HepG2 (cell line): ENCODE results near the gene COL9A3. TPM values are rescaled to one million over a fixed set of nuclear protein-coding genes. Genes with fewer than 3 reads are reported as not detected.

Experiments used
- ARNTL ChIP-seq: sonication (generic); formaldehyde crosslinking; IDR thresholded peaks from 2 replicates; pipeline ENCODE4 v1.4.0; 2020; ENCODE audit warnings: mild to moderate bottlenecking, missing genetic modification reagents
- CC2D1A ChIP-seq: sonication (generic); formaldehyde crosslinking; IDR thresholded peaks from 2 replicates; pipeline ENCODE4 v1.8.1; 2023; ENCODE audit warnings: mild to moderate bottlenecking, missing genetic modification reagents
- CHD4 ChIP-seq: fragments of 200-600 bp; sonication (generic); IDR thresholded peaks from 2 replicates; pipeline ENCODE4 v1.7.0; 2017; ENCODE audit warnings: mild to moderate bottlenecking, low read length, borderline replicate concordance
- FOXO1 ChIP-seq: sonication (generic); formaldehyde crosslinking; IDR thresholded peaks from 2 replicates; pipeline ENCODE4 v1.4.0; 2020; ENCODE audit warnings: missing genetic modification reagents
- GABPA ChIP-seq, 2 experiments: IDR thresholded peaks; 2 replicates each; pipeline ENCODE4 v1.6.1; 2011 to 2016; ENCODE audit warnings: low read depth in 2 of 2, low read length in 1 of 2, missing biosample characterization in 1 of 2, missing genetic modification characterization in 1 of 2
- KAT8 ChIP-seq: IDR thresholded peaks from 2 replicates; pipeline ENCODE4 v1.6.1; 2016; ENCODE audit warnings: missing genetic modification reagents, missing compliant biosample characterization
- NRL ChIP-seq: sonication (generic); formaldehyde crosslinking; IDR thresholded peaks from 2 replicates; pipeline ENCODE4 v1.5.0; 2020; ENCODE audit warnings: missing genetic modification reagents, mild to moderate bottlenecking, moderate library complexity, borderline replicate concordance
- POLR2G ChIP-seq: fragments of 200-400 bp; formaldehyde crosslinking; IDR thresholded peaks from 2 replicates; pipeline ENCODE4 v1.6.1; 2018; ENCODE audit warnings: mild to moderate bottlenecking, low read depth, low read length, moderate library complexity
- RXRA ChIP-seq: sonication (generic); formaldehyde crosslinking; IDR thresholded peaks from 2 replicates; pipeline ENCODE4 v1.5.1; 2020; ENCODE audit warnings: missing genetic modification reagents
- SRY ChIP-seq: sonication (generic); formaldehyde crosslinking; IDR thresholded peaks from 2 replicates; pipeline ENCODE4 v1.8.0; 2022; ENCODE audit warnings: mild to moderate bottlenecking, missing genetic modification reagents
- ZNF292 ChIP-seq: sonication (generic); formaldehyde crosslinking; IDR thresholded peaks from 2 replicates; pipeline ENCODE4 v1.8.1; 2022; ENCODE audit warnings: mild to moderate bottlenecking, low read depth, missing genetic modification reagents, borderline replicate concordance
- ZNF337 ChIP-seq: sonication (generic); formaldehyde crosslinking; IDR thresholded peaks from 2 replicates; pipeline ENCODE4 v1.5.1; 2020; ENCODE audit warnings: missing genetic modification reagents, low read depth, mild to moderate bottlenecking, borderline replicate concordance
- ZNF451 ChIP-seq: sonication (generic); formaldehyde crosslinking; IDR thresholded peaks from 2 replicates; pipeline ENCODE4 v1.5.0; 2020; ENCODE audit warnings: mild to moderate bottlenecking, missing genetic modification reagents
- ZNF768 ChIP-seq: sonication (generic); formaldehyde crosslinking; IDR thresholded peaks from 2 replicates; pipeline ENCODE4 v1.4.0; 2020; ENCODE audit warnings: missing genetic modification reagents
- ZNF83 ChIP-seq: sonication (generic); formaldehyde crosslinking; IDR thresholded peaks from 2 replicates; pipeline ENCODE4 v1.4.0; 2020; ENCODE audit warnings: missing genetic modification reagents, mild to moderate bottlenecking, borderline replicate concordance
- polyA plus RNA-seq, 8 experiments: library from polyadenylated mRNA; depleted of rRNA in 3 of 8; stranded (reverse) in 7 of 8; unstranded in 1 of 8; fragments of >200 nt; fragmentation: Illumina TruSeq in 4 of 8; extraction: Trizol in 4 of 8; gene quantifications; 2 replicates each; pipeline versions ENCODE4 v1.2.1 to v1.2.3, GENCODE V29; 2011 to 2016; ENCODE audit warnings: low read depth in 4 of 8, missing spikeins in 1 of 8, mixed read lengths in 1 of 8; ENCODE audit not compliant: insufficient read depth in 1 of 8
- total RNA-seq, 5 experiments: library from RNA; depleted of rRNA; stranded (reverse); fragments of >200 nt; fragmentation: Illumina TruSeq; extraction: Trizol; gene quantifications; 2 replicates each; pipeline ENCODE4 v1.2.3, GENCODE V29; 2016; ENCODE audit warnings: low read depth in 1 of 5
- TF ChIP-seq, protein P1 (sequence below): sonication (generic); formaldehyde crosslinking; IDR thresholded peaks from 2 replicates; pipeline ENCODE4 v1.4.0; 2020; ENCODE audit warnings: mild to moderate bottlenecking, missing genetic modification reagents
- TF ChIP-seq, protein P2 (sequence below): sonication (generic); formaldehyde crosslinking; IDR thresholded peaks from 2 replicates; pipeline ENCODE4 v1.8.1; 2023; ENCODE audit warnings: mild to moderate bottlenecking, missing genetic modification reagents
- TF ChIP-seq, protein P3 (sequence below): sonication (generic); formaldehyde crosslinking; IDR thresholded peaks from 2 replicates; pipeline ENCODE4 v1.4.0; 2020; ENCODE audit warnings: missing genetic modification reagents
- TF ChIP-seq, protein P4 (sequence below): sonication (generic); formaldehyde crosslinking; IDR thresholded peaks from 2 replicates; pipeline ENCODE4 v1.5.0; 2020; ENCODE audit warnings: missing genetic modification reagents
- TF ChIP-seq, protein P5 (sequence below): sonication (generic); formaldehyde crosslinking; IDR thresholded peaks from 2 replicates; pipeline ENCODE4 v1.4.0; 2020; ENCODE audit warnings: mild to moderate bottlenecking, missing genetic modification reagents

Gene COL9A3
- total and polyA plus RNA-seq, 2 of the 13 experiments (the other 11 are each of a cell fraction or from before 2014, with no cell fraction given), result 155 to 204 TPM

DNA sequence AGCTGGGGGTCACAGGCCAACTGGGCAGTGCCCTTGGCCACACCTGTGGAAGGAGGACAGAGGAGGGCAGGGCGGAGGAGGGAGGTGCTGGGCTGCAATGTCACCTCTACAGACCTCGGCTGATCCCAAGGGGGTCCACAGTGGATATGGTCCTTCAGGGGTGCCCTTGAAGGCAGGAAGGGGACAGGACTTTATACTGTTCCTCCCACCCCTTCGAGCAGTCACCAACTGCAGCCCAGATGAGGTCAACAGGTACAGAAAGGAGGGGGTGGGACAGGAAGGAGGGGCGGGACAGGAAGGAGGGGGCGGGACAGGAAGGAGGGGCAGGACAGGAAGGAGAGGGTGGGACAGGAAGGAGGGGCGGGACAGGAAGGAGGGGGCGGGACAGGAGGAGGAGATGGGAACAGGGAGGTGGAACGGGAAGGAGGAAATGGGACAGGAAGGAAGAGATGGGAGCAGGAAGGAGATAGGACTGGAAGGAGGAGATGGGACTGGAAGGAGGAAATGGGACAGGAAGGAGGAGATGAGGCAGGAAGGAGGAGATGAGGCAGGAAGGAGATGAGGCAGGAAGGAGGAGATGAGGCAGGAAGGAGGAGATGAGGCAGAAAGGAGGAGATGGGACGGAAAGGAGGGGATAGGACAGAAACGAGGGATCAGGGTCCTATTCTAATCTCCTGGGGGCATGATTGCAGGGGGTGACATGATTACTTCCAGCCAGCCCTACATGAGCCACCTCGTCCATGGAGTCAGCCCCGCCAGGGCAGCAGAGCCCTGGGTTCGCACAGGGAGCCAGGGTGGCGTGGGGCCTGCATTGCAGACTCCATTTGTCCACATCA is 39.9 kb upstream of the COL9A3 start (continued):
- TF ChIP-seq, protein P1, sequence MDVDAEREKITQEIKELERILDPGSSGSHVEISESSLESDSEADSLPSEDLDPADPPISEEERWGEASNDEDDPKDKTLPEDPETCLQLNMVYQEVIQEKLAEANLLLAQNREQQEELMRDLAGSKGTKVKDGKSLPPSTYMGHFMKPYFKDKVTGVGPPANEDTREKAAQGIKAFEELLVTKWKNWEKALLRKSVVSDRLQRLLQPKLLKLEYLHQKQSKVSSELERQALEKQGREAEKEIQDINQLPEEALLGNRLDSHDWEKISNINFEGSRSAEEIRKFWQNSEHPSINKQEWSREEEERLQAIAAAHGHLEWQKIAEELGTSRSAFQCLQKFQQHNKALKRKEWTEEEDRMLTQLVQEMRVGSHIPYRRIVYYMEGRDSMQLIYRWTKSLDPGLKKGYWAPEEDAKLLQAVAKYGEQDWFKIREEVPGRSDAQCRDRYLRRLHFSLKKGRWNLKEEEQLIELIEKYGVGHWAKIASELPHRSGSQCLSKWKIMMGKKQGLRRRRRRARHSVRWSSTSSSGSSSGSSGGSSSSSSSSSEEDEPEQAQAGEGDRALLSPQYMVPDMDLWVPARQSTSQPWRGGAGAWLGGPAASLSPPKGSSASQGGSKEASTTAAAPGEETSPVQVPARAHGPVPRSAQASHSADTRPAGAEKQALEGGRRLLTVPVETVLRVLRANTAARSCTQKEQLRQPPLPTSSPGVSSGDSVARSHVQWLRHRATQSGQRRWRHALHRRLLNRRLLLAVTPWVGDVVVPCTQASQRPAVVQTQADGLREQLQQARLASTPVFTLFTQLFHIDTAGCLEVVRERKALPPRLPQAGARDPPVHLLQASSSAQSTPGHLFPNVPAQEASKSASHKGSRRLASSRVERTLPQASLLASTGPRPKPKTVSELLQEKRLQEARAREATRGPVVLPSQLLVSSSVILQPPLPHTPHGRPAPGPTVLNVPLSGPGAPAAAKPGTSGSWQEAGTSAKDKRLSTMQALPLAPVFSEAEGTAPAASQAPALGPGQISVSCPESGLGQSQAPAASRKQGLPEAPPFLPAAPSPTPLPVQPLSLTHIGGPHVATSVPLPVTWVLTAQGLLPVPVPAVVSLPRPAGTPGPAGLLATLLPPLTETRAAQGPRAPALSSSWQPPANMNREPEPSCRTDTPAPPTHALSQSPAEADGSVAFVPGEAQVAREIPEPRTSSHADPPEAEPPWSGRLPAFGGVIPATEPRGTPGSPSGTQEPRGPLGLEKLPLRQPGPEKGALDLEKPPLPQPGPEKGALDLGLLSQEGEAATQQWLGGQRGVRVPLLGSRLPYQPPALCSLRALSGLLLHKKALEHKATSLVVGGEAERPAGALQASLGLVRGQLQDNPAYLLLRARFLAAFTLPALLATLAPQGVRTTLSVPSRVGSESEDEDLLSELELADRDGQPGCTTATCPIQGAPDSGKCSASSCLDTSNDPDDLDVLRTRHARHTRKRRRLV (CRISPR knock-in tag), result no peak
- TF ChIP-seq FOXO1 (CRISPR knock-in tag), result no peak
- TF ChIP-seq, protein P2, sequence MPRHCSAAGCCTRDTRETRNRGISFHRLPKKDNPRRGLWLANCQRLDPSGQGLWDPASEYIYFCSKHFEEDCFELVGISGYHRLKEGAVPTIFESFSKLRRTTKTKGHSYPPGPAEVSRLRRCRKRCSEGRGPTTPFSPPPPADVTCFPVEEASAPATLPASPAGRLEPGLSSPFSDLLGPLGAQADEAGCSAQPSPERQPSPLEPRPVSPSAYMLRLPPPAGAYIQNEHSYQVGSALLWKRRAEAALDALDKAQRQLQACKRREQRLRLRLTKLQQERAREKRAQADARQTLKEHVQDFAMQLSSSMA, result no peak
- TF ChIP-seq, protein P3, sequence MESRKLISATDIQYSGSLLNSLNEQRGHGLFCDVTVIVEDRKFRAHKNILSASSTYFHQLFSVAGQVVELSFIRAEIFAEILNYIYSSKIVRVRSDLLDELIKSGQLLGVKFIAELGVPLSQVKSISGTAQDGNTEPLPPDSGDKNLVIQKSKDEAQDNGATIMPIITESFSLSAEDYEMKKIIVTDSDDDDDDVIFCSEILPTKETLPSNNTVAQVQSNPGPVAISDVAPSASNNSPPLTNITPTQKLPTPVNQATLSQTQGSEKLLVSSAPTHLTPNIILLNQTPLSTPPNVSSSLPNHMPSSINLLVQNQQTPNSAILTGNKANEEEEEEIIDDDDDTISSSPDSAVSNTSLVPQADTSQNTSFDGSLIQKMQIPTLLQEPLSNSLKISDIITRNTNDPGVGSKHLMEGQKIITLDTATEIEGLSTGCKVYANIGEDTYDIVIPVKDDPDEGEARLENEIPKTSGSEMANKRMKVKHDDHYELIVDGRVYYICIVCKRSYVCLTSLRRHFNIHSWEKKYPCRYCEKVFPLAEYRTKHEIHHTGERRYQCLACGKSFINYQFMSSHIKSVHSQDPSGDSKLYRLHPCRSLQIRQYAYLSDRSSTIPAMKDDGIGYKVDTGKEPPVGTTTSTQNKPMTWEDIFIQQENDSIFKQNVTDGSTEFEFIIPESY (CRISPR knock-in tag), result no peak
- TF ChIP-seq CC2D1A (CRISPR knock-in tag), result no peak
- no peak for TF ChIP-seq NRL (CRISPR knock-in tag)
- no peak for TF ChIP-seq CHD4
- 0 out of 2 replicates have a peak, but pooled peaks have one; percentile 33 for TF ChIP-seq POLR2G
- peak; percentile 22; the same call in 1 of the 2 replicates for TF ChIP-seq RXRA (CRISPR knock-in tag)
- peak; percentile 51 for TF ChIP-seq GABPA (IDR thresholded peaks at IDR 0.05; ENCODE audit: low read depth, low read length)
- TF ChIP-seq GABPA (CRISPR knock-in tag; IDR thresholded peaks at IDR 0.05; ENCODE audit: low read depth), result peak; percentile 91
- TF ChIP-seq ZNF83 (CRISPR knock-in tag), result no peak
- no peak for TF ChIP-seq ZNF337 (CRISPR knock-in tag)
- TF ChIP-seq SRY (CRISPR knock-in tag), result no peak
- TF ChIP-seq, protein P4, sequence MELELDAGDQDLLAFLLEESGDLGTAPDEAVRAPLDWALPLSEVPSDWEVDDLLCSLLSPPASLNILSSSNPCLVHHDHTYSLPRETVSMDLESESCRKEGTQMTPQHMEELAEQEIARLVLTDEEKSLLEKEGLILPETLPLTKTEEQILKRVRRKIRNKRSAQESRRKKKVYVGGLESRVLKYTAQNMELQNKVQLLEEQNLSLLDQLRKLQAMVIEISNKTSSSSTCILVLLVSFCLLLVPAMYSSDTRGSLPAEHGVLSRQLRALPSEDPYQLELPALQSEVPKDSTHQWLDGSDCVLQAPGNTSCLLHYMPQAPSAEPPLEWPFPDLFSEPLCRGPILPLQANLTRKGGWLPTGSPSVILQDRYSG (CRISPR knock-in tag), result no peak
- peak; percentile 27; the same call in 1 of the 2 replicates for TF ChIP-seq KAT8
- no peak for TF ChIP-seq ZNF292
- peak; percentile 85 for TF ChIP-seq ZNF768 (CRISPR knock-in tag)
- TF ChIP-seq ARNTL (CRISPR knock-in tag), result no peak
- 0 out of 2 replicates have a peak, but pooled peaks have one; percentile 18 for TF ChIP-seq ZNF451 (CRISPR knock-in tag)
- TF ChIP-seq, protein P5, sequence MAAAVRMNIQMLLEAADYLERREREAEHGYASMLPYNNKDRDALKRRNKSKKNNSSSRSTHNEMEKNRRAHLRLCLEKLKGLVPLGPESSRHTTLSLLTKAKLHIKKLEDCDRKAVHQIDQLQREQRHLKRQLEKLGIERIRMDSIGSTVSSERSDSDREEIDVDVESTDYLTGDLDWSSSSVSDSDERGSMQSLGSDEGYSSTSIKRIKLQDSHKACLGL (CRISPR knock-in tag), result no peak
